H1 (cell line): ENCODE data around the gene NUB1. TPM values are rescaled to one million over a fixed set of nuclear protein-coding genes. Genes with fewer than 3 reads are reported as not detected.

ENCODE experiments used
- BCL11A ChIP-seq, 2 experiments: IDR thresholded peaks; one replicate each; pipeline ENCODE4 v1.6.1; 2011; ENCODE audit warnings: low read depth in 2 of 2, low read length in 2 of 2, mild to moderate bottlenecking in 2 of 2
- polyA plus RNA-seq, 7 experiments: library from polyadenylated mRNA; depleted of rRNA in 3 of 7; stranded (reverse) in 5 of 7; unstranded in 2 of 7; fragments of >200 nt in 5 of 7; fragments of 200-250 nt in 2 of 7; gene quantifications; 1 replicate in 5 of 7; 2 replicates in 1 of 7; 4 replicates in 1 of 7; pipeline versions ENCODE4 v1.2.1 to v1.2.3, GENCODE V29; 2011 to 2013; ENCODE audit warnings: missing spikeins in 2 of 7, mixed read lengths in 2 of 7
- total RNA-seq: library from RNA; stranded (reverse); fragmentation: NEBNext Ultra II Directional; extraction: Animal tissue kit (Norgen Biotek cat#: 25700); gene quantifications from 2 replicates; pipeline ENCODE4 v1.2.1, GENCODE V29; 2021

NUB1 gene
- total and polyA plus RNA-seq, 2 of the 8 experiments (the other 6 are each of a cell fraction or from before 2014, with no cell fraction given) = 22.1 to 43.5 TPM

DNA sequence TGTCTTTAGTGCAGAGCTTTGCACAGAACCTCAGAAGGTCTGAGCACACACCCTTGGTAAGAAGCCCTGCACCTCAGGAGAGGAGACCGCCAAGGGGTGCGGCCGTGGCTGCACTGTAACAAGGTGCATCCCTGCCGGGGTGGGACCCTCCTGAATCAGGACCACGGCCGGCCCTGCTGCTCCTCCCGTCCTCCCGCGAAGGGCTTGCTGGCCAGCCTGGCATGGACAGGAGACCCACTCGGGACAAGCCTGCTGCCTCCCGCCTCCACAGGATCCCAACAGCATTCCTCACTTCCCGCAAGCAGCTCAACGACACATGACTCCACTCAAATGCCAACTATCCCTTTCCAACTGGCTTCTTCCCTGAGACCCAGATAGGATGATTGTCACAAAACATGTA lies 55.4 kb downstream of the NUB1 start (continued):
- no peak for TF ChIP-seq BCL11A (IDR thresholded peaks at IDR 0.05; ENCODE audit: low read depth in 2 of 2, low read length in 2 of 2)
